Sigmoid colon (tissue), 4 donors: Measurements from ENCODE around the gene RBM3.

Experiments used
- EP300 ChIP-seq, 4 donors: sonication (generic); formaldehyde crosslinking; IDR thresholded peaks; one replicate each; pipeline ENCODE4 v1.6.1; 2017; ENCODE audit warnings: antibody characterized with exemption in 4 of 4
- POLR2A ChIP-seq, 2 donors: fragments of 450-650 bp; IDR thresholded peaks; one replicate each; pipeline ENCODE4 v1.6.1; 2016; ENCODE audit warnings: antibody characterized with exemption in 2 of 2, mild to moderate bottlenecking in 2 of 2, moderate library complexity in 2 of 2
- TF ChIP-seq, protein P1 (sequence below), 4 experiments: fragments of 450-650 bp in 3 of 4; fragments of 200-600 bp in 1 of 4; IDR thresholded peaks; one replicate each; pipeline ENCODE4 v1.5.1; 2016 to 2019; ENCODE audit warnings: antibody characterized with exemption in 4 of 4, mild to moderate bottlenecking in 3 of 4, moderate library complexity in 2 of 4

DNA sequence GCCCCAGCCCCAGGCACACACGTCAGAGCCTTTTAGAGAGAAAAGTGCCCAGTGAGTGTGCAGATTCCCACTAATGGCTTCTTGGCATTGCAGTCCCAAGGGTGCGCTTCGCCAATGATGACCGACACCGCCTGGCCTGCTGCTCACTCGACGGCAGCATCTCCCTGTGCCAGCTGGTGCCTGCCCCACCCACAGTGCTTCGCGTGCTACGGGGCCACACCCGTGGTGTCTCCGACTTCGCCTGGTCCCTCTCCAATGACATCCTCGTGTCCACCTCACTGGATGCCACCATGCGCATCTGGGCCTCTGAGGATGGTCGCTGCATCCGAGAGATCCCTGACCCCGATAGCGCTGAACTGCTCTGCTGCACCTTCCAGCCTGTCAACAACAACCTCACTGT lies 25.9 kb downstream of the RBM3 start:
- TF ChIP-seq, protein P1, sequence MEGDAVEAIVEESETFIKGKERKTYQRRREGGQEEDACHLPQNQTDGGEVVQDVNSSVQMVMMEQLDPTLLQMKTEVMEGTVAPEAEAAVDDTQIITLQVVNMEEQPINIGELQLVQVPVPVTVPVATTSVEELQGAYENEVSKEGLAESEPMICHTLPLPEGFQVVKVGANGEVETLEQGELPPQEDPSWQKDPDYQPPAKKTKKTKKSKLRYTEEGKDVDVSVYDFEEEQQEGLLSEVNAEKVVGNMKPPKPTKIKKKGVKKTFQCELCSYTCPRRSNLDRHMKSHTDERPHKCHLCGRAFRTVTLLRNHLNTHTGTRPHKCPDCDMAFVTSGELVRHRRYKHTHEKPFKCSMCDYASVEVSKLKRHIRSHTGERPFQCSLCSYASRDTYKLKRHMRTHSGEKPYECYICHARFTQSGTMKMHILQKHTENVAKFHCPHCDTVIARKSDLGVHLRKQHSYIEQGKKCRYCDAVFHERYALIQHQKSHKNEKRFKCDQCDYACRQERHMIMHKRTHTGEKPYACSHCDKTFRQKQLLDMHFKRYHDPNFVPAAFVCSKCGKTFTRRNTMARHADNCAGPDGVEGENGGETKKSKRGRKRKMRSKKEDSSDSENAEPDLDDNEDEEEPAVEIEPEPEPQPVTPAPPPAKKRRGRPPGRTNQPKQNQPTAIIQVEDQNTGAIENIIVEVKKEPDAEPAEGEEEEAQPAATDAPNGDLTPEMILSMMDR (IDR thresholded peaks at IDR 0.05), result no peak
- TF ChIP-seq POLR2A (IDR thresholded peaks at IDR 0.05) (no peak), EP300 (IDR thresholded peaks at IDR 0.05) (no peak)
